HEK293 (cell line): ENCODE measurements around the gene STK10.

Experiments
- CTCF ChIA-PET: fragments of 350-600 bp; formaldehyde crosslinking; extraction: SDS; loops from one replicate; lab custom pipeline; 2021; ENCODE audit warnings: antibody characterized with exemption; lab: Yijun Ruan, JAX
- POLR2A ChIA-PET: fragments of 300-600 bp; formaldehyde crosslinking; extraction: SDS; loops from one replicate; lab custom pipeline; 2020; ENCODE audit warnings: antibody characterized with exemption, inconsistent platforms; lab: Yijun Ruan, JAX
- H3K27ac ChIP-seq: fragments of 200-500 bp; sonication (Bioruptor generic); 2 replicates; pipeline ENCODE4 v1.5.1; 2014; ENCODE audit warnings: low read depth, low read length, control low read depth, inconsistent platforms; ENCODE audit errors: extremely low read depth
- H3K36me3 ChIP-seq, 2 experiments: fragments of 200-500 bp in 1 of 2; sonication (Bioruptor generic) in 1 of 2; 1 replicate in 1 of 2; 2 replicates in 1 of 2; pipeline ENCODE4 v1.5.1; 2014 to 2017; ENCODE audit warnings: inconsistent platforms in 2 of 2, low read length in 2 of 2; ENCODE audit not compliant: control insufficient read depth in 2 of 2, insufficient read depth in 1 of 2
- H3K4me1 ChIP-seq: fragments of 200-500 bp; sonication (Bioruptor generic); 2 replicates; pipeline ENCODE4 v1.5.1; 2014; ENCODE audit warnings: mild to moderate bottlenecking, low read length, inconsistent platforms; ENCODE audit not compliant: control insufficient read depth, insufficient read depth
- H3K4me3 ChIP-seq: 2 replicates; pipeline ENCODE4 v1.5.1; 2011; ENCODE audit warnings: low read depth, mild to moderate bottlenecking, control low read depth, low read length, moderate library complexity
- H3K9me3 ChIP-seq: fragments of 200-500 bp; sonication (Bioruptor generic); 2 replicates; pipeline ENCODE4 v1.5.1; 2014; ENCODE audit warnings: low read depth, low read length, inconsistent platforms; ENCODE audit not compliant: control insufficient read depth, insufficient read depth
- HOXA7 ChIP-seq: sonication (generic); formaldehyde crosslinking; IDR thresholded peaks from 2 replicates; pipeline ENCODE4 v1.8.1; 2022; ENCODE audit warnings: missing genetic modification reagents, borderline replicate concordance
- KLF10 ChIP-seq: fragments of 450-650 bp; IDR thresholded peaks from 2 replicates; pipeline ENCODE4 v1.5.1; 2018; ENCODE audit warnings: missing biosample characterization, mild to moderate bottlenecking, missing genetic modification characterization
- KLF8 ChIP-seq: fragments of 450-650 bp; formaldehyde crosslinking; IDR thresholded peaks from 2 replicates; pipeline ENCODE4 v1.5.1; 2016; ENCODE audit warnings: missing biosample characterization, missing genetic modification characterization
- SP3 ChIP-seq: fragments of 450-650 bp; formaldehyde crosslinking; IDR thresholded peaks from 2 replicates; pipeline ENCODE4 v1.5.1; 2016; ENCODE audit warnings: missing biosample characterization, missing genetic modification characterization
- ZBTB21 ChIP-seq: fragments of 450-650 bp; formaldehyde crosslinking; IDR thresholded peaks from 2 replicates; pipeline ENCODE4 v1.5.1; 2017; ENCODE audit warnings: missing biosample characterization, missing genetic modification characterization
- ZBTB7A ChIP-seq: fragments of 450-650 bp; formaldehyde crosslinking; IDR thresholded peaks from 2 replicates; pipeline ENCODE4 v1.5.1; 2016; ENCODE audit warnings: low read depth, missing biosample characterization, missing genetic modification characterization
- ZNF157 ChIP-seq: fragments of 450-650 bp; formaldehyde crosslinking; IDR thresholded peaks from 2 replicates; pipeline ENCODE4 v1.5.1; 2016; ENCODE audit warnings: missing biosample characterization, missing genetic modification characterization
- ZNF248 ChIP-seq: fragments of 450-650 bp; formaldehyde crosslinking; IDR thresholded peaks from 2 replicates; pipeline ENCODE4 v1.5.1; 2017; ENCODE audit warnings: missing biosample characterization, missing genetic modification characterization
- ZNF324 ChIP-seq: fragments of 450-650 bp; formaldehyde crosslinking; IDR thresholded peaks from 2 replicates; pipeline ENCODE4 v1.5.1; 2016; ENCODE audit warnings: missing biosample characterization, missing genetic modification characterization
- ZNF391 ChIP-seq: fragments of 450-650 bp; formaldehyde crosslinking; IDR thresholded peaks from 2 replicates; pipeline ENCODE4 v1.5.1; 2016; ENCODE audit warnings: low read depth, missing biosample characterization, missing genetic modification characterization, borderline replicate concordance
- ZNF555 ChIP-seq: fragments of 450-650 bp; formaldehyde crosslinking; conservative IDR thresholded peaks from 2 replicates; pipeline ENCODE4 v1.5.1; 2017; ENCODE audit warnings: missing biosample characterization, mild to moderate bottlenecking, missing genetic modification characterization, inconsistent platforms
- ZNF624 ChIP-seq: fragments of 450-650 bp; formaldehyde crosslinking; IDR thresholded peaks from 2 replicates; pipeline ENCODE4 v1.5.1; 2017; ENCODE audit warnings: missing biosample characterization, missing genetic modification characterization
- ZNF626 ChIP-seq: fragments of 450-650 bp; sonication (Bioruptor Pico); formaldehyde crosslinking; IDR thresholded peaks from 2 replicates; pipeline ENCODE4 v1.5.1; 2018; ENCODE audit warnings: missing biosample characterization, missing genetic modification characterization, inconsistent platforms
- ZNF777 ChIP-seq: fragments of 450-650 bp; formaldehyde crosslinking; IDR thresholded peaks from 2 replicates; pipeline ENCODE4 v1.5.1; 2017; ENCODE audit warnings: missing biosample characterization, missing genetic modification characterization, borderline replicate concordance
- ZNF785 ChIP-seq: fragments of 450-650 bp; formaldehyde crosslinking; IDR thresholded peaks from 2 replicates; pipeline ENCODE4 v1.5.1; 2016; ENCODE audit warnings: missing biosample characterization, missing genetic modification characterization
- ZNF830 ChIP-seq: fragments of 450-650 bp; IDR thresholded peaks from 2 replicates; pipeline ENCODE4 v1.5.0; 2018; ENCODE audit warnings: missing biosample characterization, missing genetic modification characterization, low read depth, mild to moderate bottlenecking, moderate library complexity
- TF ChIP-seq, protein P1 (sequence below): fragments of 450-650 bp; formaldehyde crosslinking; IDR thresholded peaks from 2 replicates; pipeline ENCODE4 v1.5.1; 2017; ENCODE audit warnings: missing biosample characterization, mild to moderate bottlenecking, missing genetic modification characterization, moderate library complexity
- TF ChIP-seq, protein P2 (sequence below): fragments of 450-650 bp; formaldehyde crosslinking; IDR thresholded peaks from 2 replicates; pipeline ENCODE4 v1.5.1; 2017; ENCODE audit warnings: missing biosample characterization, missing genetic modification characterization
- TF ChIP-seq, protein P3 (sequence below): fragments of 450-650 bp; formaldehyde crosslinking; conservative IDR thresholded peaks from 2 replicates; pipeline ENCODE4 v1.5.1; 2016; ENCODE audit warnings: low read depth, missing biosample characterization, missing genetic modification characterization
- TF ChIP-seq, protein P4 (sequence below): fragments of 450-650 bp; formaldehyde crosslinking; IDR thresholded peaks from 2 replicates; pipeline ENCODE4 v1.5.1; 2016; ENCODE audit warnings: missing biosample characterization, missing genetic modification characterization
- TF ChIP-seq, protein P5 (sequence below): fragments of 450-650 bp; formaldehyde crosslinking; IDR thresholded peaks from 2 replicates; pipeline ENCODE4 v1.5.1; 2016; ENCODE audit warnings: missing biosample characterization, missing genetic modification characterization
- TF ChIP-seq, protein P6 (sequence below): fragments of 450-650 bp; formaldehyde crosslinking; conservative IDR thresholded peaks from 2 replicates; pipeline ENCODE4 v1.5.1; 2016; ENCODE audit warnings: low read depth, missing biosample characterization, missing genetic modification characterization

Gene STK10

DNA sequence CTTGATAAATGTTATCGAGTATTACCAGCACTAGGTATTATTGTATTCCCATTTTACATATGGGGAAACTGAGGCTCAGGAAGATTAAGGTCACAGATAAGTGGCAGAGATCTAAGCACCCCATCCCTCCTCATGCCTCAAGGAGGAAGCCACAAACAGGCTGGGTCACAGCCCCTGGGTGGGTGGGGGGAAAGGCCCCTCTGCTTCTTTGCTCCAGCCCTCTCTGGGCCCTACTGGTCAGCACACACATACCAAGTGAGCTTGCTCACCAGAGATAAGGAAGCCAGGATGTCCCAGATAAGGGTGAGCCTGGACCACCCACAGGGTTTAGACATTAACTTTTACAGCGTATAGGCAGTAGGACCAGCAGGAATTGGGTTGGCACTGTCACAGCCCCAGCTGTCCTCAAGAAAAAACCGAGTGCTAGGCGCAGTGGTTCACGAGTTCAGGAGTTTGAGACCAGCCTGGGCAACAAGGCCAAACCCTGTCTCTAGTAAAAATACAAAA lies 45.3 kb downstream of the STK10 start (continued):
- TF ChIP-seq, protein P1, sequence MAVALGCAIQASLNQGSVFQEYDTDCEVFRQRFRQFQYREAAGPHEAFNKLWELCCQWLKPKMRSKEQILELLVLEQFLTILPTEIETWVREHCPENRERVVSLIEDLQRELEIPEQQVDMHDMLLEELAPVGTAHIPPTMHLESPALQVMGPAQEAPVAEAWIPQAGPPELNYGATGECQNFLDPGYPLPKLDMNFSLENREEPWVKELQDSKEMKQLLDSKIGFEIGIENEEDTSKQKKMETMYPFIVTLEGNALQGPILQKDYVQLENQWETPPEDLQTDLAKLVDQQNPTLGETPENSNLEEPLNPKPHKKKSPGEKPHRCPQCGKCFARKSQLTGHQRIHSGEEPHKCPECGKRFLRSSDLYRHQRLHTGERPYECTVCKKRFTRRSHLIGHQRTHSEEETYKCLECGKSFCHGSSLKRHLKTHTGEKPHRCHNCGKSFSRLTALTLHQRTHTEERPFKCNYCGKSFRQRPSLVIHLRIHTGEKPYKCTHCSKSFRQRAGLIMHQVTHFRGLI, result no peak
- no peak for TF ChIP-seq SP3 (tag by site-specific recombination)
- TF ChIP-seq ZNF157, result no peak
- TF ChIP-seq ZBTB21 (tag by site-specific recombination), result no peak
- no peak for TF ChIP-seq ZNF830
- TF ChIP-seq ZNF785 (tag by site-specific recombination), result no peak
- no peak for TF ChIP-seq ZNF248 (tag by site-specific recombination)
- TF ChIP-seq KLF10, result no peak

DNA sequence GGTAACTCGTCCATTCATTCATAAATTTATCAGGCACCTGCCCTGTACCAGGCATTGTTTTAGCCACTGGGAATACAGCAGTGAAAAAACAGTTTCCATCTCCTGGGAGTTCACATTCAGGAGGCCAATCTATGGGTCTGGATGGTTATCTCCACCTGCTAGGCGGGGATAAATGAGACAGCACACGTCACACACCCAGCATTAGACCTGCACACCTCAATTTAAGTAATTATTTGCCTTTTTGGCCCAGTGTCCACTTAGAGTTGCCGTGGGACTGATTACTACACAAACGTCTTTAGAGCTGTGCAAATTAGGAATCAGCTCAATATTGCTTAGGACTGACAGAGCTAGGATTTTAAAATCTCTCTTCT lies 46.1 kb downstream of the STK10 start:
- no peaks in the 10 kb centered on the region for H3K36me3 ChIP-seq
- no peak overlapping the region for H3K27ac ChIP-seq

More for the DNA sequence above, 46.1 kb downstream of the STK10 start:
- H3K4me3 ChIP-seq, result no peak overlapping the region
- TF ChIP-seq KLF8 (tag by site-specific recombination) (no peak), ZNF624 (tag by site-specific recombination) (no peak), ZBTB7A (tag by site-specific recombination) (no peak), ZNF777 (no peak), ZNF391 (no peak), ZNF626 (tag by site-specific recombination) (no peak), ZNF324 (tag by site-specific recombination) (no peak), HOXA7 (CRISPR knock-in tag) (no peak), ZNF555 (no peak)
- TF ChIP-seq, protein P2, sequence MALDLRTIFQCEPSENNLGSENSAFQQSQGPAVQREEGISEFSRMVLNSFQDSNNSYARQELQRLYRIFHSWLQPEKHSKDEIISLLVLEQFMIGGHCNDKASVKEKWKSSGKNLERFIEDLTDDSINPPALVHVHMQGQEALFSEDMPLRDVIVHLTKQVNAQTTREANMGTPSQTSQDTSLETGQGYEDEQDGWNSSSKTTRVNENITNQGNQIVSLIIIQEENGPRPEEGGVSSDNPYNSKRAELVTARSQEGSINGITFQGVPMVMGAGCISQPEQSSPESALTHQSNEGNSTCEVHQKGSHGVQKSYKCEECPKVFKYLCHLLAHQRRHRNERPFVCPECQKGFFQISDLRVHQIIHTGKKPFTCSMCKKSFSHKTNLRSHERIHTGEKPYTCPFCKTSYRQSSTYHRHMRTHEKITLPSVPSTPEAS, result no peak
- TF ChIP-seq, protein P3, sequence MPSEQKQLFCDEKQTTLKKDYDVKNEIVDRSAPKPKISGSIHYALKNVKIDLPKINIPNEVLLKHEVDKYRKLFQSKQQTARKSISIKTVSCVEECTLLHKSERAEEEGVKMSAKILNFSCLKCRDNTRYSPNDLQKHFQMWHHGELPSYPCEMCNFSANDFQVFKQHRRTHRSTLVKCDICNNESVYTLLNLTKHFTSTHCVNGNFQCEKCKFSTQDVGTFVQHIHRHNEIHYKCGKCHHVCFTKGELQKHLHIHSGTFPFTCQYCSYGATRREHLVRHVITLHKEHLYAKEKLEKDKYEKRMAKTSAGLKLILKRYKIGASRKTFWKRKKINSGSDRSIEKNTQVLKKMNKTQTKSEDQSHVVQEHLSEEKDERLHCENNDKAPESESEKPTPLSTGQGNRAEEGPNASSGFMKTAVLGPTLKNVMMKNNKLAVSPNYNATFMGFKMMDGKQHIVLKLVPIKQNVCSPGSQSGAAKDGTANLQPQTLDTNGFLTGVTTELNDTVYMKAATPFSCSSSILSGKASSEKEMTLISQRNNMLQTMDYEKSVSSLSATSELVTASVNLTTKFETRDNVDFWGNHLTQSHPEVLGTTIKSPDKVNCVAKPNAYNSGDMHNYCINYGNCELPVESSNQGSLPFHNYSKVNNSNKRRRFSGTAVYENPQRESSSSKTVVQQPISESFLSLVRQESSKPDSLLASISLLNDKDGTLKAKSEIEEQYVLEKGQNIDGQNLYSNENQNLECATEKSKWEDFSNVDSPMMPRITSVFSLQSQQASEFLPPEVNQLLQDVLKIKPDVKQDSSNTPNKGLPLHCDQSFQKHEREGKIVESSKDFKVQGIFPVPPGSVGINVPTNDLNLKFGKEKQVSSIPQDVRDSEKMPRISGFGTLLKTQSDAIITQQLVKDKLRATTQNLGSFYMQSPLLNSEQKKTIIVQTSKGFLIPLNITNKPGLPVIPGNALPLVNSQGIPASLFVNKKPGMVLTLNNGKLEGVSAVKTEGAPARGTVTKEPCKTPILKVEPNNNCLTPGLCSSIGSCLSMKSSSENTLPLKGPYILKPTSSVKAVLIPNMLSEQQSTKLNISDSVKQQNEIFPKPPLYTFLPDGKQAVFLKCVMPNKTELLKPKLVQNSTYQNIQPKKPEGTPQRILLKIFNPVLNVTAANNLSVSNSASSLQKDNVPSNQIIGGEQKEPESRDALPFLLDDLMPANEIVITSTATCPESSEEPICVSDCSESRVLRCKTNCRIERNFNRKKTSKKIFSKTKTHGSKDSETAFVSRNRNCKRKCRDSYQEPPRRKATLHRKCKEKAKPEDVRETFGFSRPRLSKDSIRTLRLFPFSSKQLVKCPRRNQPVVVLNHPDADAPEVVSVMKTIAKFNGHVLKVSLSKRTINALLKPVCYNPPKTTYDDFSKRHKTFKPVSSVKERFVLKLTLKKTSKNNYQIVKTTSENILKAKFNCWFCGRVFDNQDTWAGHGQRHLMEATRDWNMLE (tag by site-specific recombination), result no peak
- TF ChIP-seq, protein P4, sequence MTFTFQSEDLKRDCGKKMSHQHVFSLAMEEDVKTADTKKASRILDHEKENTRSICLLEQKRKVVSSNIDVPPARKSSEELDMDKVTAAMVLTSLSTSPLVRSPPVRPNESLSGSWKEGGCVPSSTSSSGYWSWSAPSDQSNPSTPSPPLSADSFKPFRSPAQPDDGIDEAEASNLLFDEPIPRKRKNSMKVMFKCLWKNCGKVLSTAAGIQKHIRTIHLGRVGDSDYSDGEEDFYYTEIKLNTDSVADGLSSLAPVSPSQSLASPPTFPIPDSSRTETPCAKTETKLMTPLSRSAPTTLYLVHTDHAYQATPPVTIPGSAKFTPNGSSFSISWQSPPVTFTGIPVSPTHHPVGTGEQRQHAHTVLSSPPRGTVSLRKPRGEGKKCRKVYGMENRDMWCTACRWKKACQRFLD (tag by site-specific recombination), result no peak
- TF ChIP-seq, protein P5, sequence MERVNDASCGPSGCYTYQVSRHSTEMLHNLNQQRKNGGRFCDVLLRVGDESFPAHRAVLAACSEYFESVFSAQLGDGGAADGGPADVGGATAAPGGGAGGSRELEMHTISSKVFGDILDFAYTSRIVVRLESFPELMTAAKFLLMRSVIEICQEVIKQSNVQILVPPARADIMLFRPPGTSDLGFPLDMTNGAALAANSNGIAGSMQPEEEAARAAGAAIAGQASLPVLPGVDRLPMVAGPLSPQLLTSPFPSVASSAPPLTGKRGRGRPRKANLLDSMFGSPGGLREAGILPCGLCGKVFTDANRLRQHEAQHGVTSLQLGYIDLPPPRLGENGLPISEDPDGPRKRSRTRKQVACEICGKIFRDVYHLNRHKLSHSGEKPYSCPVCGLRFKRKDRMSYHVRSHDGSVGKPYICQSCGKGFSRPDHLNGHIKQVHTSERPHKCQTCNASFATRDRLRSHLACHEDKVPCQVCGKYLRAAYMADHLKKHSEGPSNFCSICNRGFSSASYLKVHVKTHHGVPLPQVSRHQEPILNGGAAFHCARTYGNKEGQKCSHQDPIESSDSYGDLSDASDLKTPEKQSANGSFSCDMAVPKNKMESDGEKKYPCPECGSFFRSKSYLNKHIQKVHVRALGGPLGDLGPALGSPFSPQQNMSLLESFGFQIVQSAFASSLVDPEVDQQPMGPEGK (tag by site-specific recombination), result no peak
- TF ChIP-seq, protein P6, sequence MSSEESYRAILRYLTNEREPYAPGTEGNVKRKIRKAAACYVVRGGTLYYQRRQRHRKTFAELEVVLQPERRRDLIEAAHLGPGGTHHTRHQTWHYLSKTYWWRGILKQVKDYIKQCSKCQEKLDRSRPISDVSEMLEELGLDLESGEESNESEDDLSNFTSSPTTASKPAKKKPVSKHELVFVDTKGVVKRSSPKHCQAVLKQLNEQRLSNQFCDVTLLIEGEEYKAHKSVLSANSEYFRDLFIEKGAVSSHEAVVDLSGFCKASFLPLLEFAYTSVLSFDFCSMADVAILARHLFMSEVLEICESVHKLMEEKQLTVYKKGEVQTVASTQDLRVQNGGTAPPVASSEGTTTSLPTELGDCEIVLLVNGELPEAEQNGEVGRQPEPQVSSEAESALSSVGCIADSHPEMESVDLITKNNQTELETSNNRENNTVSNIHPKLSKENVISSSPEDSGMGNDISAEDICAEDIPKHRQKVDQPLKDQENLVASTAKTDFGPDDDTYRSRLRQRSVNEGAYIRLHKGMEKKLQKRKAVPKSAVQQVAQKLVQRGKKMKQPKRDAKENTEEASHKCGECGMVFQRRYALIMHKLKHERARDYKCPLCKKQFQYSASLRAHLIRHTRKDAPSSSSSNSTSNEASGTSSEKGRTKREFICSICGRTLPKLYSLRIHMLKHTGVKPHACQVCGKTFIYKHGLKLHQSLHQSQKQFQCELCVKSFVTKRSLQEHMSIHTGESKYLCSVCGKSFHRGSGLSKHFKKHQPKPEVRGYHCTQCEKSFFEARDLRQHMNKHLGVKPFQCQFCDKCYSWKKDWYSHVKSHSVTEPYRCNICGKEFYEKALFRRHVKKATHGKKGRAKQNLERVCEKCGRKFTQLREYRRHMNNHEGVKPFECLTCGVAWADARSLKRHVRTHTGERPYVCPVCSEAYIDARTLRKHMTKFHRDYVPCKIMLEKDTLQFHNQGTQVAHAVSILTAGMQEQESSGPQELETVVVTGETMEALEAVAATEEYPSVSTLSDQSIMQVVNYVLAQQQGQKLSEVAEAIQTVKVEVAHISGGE, result no peak
- ChIA-PET POLR2A (interaction anchor here (0.6 kb wide), 2 partner anchors 12 to 355 kb away, joined by 3 to 7 read pairs; no protein-coding TSS in a partner anchor), CTCF (interaction anchor here (0.6 to 0.9 kb wide), 3 partner anchors 18 to 139 kb away, joined by 3 to 4 read pairs (median 3); no protein-coding TSS in a partner anchor)
- H3K9me3 ChIP-seq, result no peaks in the 10 kb centered on the region
- H3K4me1 ChIP-seq, result peaks cover 5% of the 10 kb centered on the region; the same call in 1 of the 2 replicates
